ENCODE data around the gene FAM200B.

FAM200B gene

DNA sequence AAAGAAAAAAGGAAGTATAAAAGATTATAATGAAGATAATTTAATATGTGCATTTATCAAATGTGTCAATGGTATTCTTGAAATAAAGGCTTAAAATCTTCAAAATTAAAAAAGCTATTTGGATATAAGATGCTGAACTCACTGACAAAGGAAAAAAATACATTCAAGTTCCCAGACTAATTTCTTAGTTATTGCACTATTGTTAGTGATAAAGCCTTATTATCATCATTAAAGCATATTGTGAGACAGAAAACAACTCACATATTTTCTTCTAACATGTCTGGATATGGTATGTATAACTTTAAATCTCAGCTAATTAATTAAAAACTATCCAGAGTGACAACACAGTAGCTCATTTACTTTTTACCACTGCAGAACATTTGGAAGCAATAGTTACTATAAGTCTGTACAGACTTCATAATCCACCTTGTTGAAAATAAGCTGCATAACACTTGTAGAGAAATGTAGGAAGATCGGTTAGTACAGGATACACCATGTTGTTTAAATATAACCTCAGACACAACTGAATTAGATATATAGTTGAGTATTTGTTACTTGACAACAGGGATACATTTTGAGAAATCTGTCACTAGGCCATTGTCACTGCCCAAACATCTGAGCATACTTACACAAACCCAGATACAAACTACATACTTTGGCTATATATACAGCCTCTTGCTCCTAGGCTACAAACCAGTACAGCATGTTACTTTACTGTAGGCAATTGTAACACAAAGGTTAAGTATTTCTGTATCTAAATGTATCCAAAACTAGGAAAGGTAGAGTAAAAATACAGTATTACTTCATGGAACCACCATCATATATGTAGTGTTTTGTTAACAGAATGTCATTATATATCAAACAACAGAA, 12.8 kb upstream of the FAM200B start:
- no peak for DNase-seq

- DNase-seq = no peak
These were observed 11.1 kb upstream of the FAM200B start for GRCh38 chr4:15670576-15670975.

GRCh38 chr4:15672101-15672500, 9.5 kb upstream of the FAM200B start:
- no peak for DNase-seq

DNA sequence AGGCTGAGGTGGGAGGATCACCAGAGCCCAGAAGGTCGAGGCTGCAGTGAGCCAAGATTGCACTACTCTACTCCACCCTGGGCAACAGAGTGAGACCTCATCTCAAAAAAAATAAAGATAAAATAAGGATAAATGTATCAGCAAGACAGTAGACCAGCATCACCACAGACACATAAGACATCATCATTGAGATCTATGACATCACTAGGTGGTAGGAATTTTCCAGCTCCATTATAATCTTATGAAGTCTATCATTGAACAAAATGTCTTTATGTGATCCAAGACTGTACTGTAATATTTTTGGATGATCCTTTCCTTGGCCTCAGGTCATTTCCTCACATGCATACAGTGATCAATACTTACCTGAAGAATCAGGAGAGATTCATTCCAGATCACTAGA, 8.3 kb upstream of the FAM200B start:
- DNase-seq = no peak

- no peak for DNase-seq
These were observed 7.6 kb upstream of the FAM200B start for GRCh38 chr4:15674046-15674445.

DNA sequence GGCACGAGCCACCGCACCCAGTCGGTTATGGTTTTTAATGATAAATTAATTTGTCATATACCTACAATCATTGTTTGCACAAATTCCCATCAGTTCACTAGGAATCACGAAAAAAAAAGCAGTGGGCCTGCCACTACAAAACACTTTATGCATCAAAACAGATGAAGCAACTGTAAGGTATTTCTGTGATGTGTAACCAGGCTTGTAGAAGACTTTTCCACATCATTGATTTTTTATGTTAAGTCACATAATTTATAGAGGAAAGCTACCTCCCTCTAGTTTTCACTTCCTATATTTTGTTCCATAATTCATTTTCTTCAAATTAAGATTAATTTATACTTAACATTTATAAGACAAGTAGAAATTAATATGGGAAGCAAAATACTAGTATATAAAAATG, 6.7 kb upstream of the FAM200B start:
- no peak for DNase-seq

DNA sequence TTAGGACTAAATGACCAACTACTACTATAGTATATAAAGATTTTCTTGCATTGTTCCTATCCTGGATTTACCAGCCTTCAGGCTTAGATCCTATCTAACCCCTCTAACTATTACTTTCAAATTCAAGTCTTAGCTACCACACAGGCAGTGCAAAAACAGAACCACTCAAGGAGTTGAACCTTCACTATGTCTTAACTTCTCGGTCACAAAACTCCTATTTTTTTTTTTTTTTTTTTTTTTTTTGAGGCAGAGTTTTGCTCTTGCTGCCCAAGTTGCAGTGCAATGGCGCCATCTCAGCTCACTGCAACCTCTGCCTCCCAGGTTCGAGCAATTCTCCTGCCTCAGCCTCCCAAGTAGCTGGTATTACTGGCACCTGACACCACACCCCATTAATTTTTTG, 6.3 kb upstream of the FAM200B start:
- DNase-seq = no peak

DNA sequence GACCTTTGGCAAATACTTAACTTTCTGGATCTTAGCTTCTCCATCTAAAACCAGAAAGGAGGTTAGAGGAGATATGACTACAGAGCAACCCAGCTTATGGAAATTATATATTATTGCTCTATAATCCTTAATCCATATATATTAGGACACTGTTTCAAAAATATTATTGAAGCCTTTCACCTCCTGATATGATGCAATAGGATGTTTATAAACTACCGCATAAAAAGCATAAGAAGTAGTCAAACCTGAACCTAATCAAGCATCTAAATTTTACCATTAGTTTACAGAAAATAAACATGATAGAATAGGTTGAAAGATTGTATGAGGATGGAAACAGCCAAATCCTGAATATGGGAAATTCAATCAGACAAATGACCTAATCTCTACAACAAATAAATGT, 5.6 kb upstream of the FAM200B start:
- DNase-seq = no peak

DNA sequence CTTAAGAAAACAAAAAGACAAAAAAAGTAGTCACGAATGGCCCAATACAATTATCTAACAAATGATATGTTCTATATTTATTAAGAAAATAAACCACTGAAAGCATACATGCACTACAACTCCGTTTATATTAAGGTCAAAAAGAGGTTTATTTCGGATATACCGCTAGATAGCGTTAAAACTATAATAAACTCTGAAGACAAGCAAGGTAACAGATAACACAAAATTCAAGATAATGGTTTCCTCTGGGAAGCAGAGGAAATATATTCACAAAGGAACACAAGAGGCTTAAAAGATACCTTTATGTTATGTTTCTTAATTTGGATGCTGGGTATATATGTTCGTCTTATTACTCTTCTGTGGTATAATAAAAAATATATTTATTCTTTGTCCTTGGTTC, 4.7 kb upstream of the FAM200B start:
- DNase-seq = no peak

- DNase-seq = no peak
These were observed 4.1 kb upstream of the FAM200B start for GRCh38 chr4:15677507-15677988.

DNA sequence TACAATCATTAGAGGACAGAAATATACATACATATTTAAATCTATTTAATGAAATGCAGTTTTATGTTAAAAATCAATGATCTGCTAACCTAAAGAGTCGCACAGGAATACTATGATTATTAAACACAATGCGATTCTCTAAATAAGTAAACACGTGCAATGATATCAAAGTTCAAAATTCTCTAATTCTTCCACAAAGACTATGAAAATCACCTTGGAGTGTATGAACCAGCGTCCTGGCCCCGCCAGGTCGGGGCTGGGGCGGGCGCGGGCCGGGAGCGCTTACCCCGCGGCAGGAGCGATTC, 608 bp upstream of the FAM200B start:
- no peak for DNase-seq

GRCh38 chr4:15682242-15683142, 865 bp downstream of the FAM200B start:
- DNase-seq = no peak

GRCh38 chr4:15683143-15683495, 1.5 kb downstream of the FAM200B start:
- DNase-seq = no peak

GRCh38 chr4:15684498-15684897, 2.9 kb downstream of the FAM200B start:
- no peak for DNase-seq

- no peak for DNase-seq
These were observed 6.4 kb downstream of the FAM200B start for GRCh38 chr4:15688051-15688450.

DNA sequence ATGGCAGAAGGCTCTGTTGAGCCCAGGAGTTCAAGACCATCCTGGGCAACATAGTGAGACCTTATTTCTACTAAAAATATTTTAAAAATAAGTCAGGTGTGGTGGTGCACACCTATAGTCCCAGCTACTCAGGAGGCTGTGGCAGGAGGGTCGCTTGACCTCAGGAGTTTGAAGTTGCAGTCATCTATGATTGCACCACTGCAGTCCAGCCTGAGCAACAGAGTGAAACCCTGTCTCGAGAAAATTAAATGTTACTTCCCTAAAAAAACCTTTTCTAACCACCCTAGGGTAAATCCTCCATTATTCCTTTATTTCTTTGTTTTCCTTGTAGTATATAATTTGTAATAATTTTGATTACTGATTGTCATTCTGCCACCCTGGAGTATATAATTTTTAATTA, 7.9 kb downstream of the FAM200B start:
- no peak for DNase-seq

GRCh38 chr4:15690020-15690809, 8.6 kb downstream of the FAM200B start:
- no peak for DNase-seq

GRCh38 chr4:15691346-15692135, 9.9 kb downstream of the FAM200B start:
- no peak for DNase-seq

- no peak for DNase-seq
These were observed 11.0 kb downstream of the FAM200B start for GRCh38 chr4:15692602-15693001.

DNA sequence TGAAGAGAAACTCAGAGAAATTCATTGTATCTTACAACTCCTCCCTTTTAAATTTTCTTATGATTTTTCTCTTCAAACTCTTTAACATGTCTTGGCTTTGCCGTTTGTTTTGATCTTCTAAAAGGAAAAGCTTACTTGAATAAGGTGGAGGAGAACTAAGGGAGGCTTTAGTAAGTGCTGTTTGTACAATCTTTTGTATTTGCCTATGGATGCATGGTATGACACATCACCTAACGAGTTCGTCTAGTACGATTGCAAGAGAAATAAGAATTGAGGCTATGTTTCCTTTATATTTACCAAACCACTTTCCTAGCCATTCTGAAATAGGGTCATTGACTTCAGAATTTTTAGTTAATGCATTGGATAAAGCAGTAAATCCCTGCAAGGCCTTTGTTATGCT, 12.8 kb downstream of the FAM200B start:
- no peak for DNase-seq

- no peak for DNase-seq
These were observed 13.6 kb downstream of the FAM200B start for GRCh38 chr4:15695240-15695699.

DNA sequence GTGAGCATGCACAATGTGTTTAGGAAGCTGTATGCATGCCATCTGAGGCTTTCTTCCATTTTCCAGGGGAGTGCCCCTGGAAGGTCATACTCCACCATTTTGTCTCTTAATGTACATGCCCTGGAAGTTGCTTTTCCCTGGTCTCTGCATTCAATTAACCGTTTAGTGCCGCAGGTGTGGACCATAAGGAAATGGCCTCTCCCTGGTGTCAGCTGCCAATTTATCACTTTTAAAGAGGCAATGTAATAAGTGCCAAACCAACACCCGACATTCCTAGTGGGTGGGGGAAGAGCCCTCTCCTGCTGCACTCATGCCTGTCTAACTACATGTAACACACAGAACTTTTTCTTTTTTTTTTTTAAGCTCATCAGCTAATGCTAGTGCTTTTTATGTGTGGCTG, 14.1 kb downstream of the FAM200B start:
- DNase-seq = no peak

All from retina (tissue), 1 donor.